Kidney epithelial cell (primary cell): ENCODE measurements around the gene NMNAT3. TPM values are rescaled to one million over a fixed set of nuclear protein-coding genes. Genes with fewer than 3 reads are reported as not detected.
A peak's percentile ranks its signal among the peaks of the same experiment; 100 is the strongest.

ENCODE experiments used
- DNase-seq: peaks from one replicate; pipeline ENCODE4 v3.0.0-alpha.2; 2010; ENCODE audit warnings: low read depth
- H3K27me3 ChIP-seq: 2 replicates; pipeline ENCODE4 v1.6.0; 2011; ENCODE audit warnings: low read length; ENCODE audit not compliant: control insufficient read depth, insufficient read depth
- H3K36me3 ChIP-seq: 2 replicates; pipeline ENCODE4 v1.5.1; 2011; ENCODE audit warnings: low read length; ENCODE audit not compliant: control insufficient read depth, insufficient read depth
- H3K4me3 ChIP-seq: 2 replicates; pipeline ENCODE4 v1.5.1; 2011; ENCODE audit warnings: low read depth, mild to moderate bottlenecking, control low read depth, low read length
- CTCF ChIP-seq: IDR thresholded peaks from 2 replicates; pipeline ENCODE4 v1.5.1; 2011; ENCODE audit warnings: mild to moderate bottlenecking, moderate library complexity, low read length, control low read depth, inconsistent platforms; ENCODE audit not compliant: insufficient read depth, poor library complexity, severe bottlenecking
- total RNA-seq: library from RNA; depleted of rRNA; stranded (reverse); fragments of >200 nt; gene quantifications from 2 replicates; pipeline ENCODE4 v1.2.3, GENCODE V29; 2015

NMNAT3 gene
- total RNA-seq, 1 donor from 2014 or later, result 8.6 TPM

GRCh38 chr3:139540651-139541531, 136.9 kb downstream of the NMNAT3 start:
- H3K36me3 ChIP-seq, result peaks cover 2% of the 10 kb centered on the region
- H3K27me3 ChIP-seq, result no peaks in the 10 kb centered on the region
- peak overlapping the region; percentile 61 for H3K4me3 ChIP-seq
- no peak for TF ChIP-seq CTCF
- DNase-seq, result no peak

- DNase-seq, result no peak
- no peak for TF ChIP-seq CTCF
- Histone ChIP-seq H3K27me3 (no peaks in the 10 kb centered on the region), H3K36me3 (peaks cover 2% of the 10 kb centered on the region), H3K4me3 (peak overlapping the region; percentile 61)
Measured at GRCh38 chr3:139538733-139539132, 139.0 kb downstream of the NMNAT3 start.

GRCh38 chr3:139537795-139538621, 139.8 kb downstream of the NMNAT3 start:
- no peak for DNase-seq
- Histone ChIP-seq H3K4me3 (peak overlapping the region; percentile 61), H3K27me3 (no peaks in the 10 kb centered on the region), H3K36me3 (peaks cover 2% of the 10 kb centered on the region)
- TF ChIP-seq CTCF, result no peak

- peaks cover 2% of the 10 kb centered on the region for H3K36me3 ChIP-seq
- no peak for TF ChIP-seq CTCF
Measured at GRCh38 chr3:139537361-139537760, 140.4 kb downstream of the NMNAT3 start.

GRCh38 chr3:139534992-139535879, 142.5 kb downstream of the NMNAT3 start:
- Histone ChIP-seq H3K27me3 (no peaks in the 10 kb centered on the region), H3K36me3 (peaks cover 2% of the 10 kb centered on the region), H3K4me3 (no peak overlapping the region)
- no peak for TF ChIP-seq CTCF
- no peak for DNase-seq

More at GRCh38 chr3:139537361-139537760, 140.4 kb downstream of the NMNAT3 start:
- peak; percentile 86 for DNase-seq
- no peaks in the 10 kb centered on the region for H3K27me3 ChIP-seq
- H3K4me3 ChIP-seq, result no peak overlapping the region
